ENCODE data around the gene PTPRA.
"Not testable (repeated sequence)": the region's sequence is repeated elsewhere in the genome, so short reads cannot be mapped to it uniquely, and the experiment has no call there.

The PTPRA gene

DNA sequence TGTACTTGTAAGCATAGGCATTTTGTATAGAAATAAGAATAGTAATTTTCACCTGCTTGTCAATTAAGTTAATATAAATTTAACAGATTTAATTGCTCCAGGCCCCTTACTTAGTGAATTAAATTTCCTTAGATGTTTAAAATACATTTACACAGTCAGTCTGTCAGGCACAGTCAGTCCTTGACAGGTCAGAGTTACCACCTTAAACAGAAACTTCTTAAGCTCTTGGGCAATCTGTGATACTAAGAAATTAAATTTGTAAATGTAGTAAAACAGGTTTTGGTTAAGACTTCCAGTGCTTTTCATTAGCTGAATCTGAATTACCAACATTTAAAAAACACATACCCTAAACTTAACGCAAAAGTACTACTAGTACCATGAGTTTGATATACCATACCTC lies 15.9 kb downstream of the PTPRA start:
- no peak for DNase-seq

GRCh38 chr20:2889797-2890196 lies 16.5 kb downstream of the PTPRA start:
- no peak for DNase-seq

- DNase-seq = no peak
Observed at GRCh38 chr20:2890742-2891141, 17.5 kb downstream of the PTPRA start.

GRCh38 chr20:2891343-2891742 lies 18.1 kb downstream of the PTPRA start:
- DNase-seq = no peak

DNA sequence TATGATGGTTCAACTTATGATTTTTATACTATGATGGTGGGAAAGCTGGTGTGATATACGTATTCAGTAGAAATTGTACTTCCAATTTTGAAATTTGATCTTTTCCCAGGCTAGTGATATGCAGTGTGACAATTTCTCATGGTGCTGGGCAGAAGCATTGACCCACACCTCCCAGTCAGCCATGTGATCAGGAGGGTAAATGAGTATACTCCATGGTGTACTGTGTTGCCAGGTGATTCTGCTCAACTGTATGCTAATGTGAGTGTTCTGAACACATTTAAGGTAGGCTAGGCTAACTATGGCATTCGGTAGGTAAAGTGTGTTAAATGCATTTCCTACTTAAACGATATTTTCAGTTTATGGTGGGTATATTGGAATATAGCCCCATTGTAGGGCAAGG lies 19.1 kb downstream of the PTPRA start:
- no peak for DNase-seq

GRCh38 chr20:2894221-2894620 lies 20.9 kb downstream of the PTPRA start:
- no peak for DNase-seq

GRCh38 chr20:2895154-2895553 lies 21.9 kb downstream of the PTPRA start:
- not testable (repeated sequence) for DNase-seq

DNA sequence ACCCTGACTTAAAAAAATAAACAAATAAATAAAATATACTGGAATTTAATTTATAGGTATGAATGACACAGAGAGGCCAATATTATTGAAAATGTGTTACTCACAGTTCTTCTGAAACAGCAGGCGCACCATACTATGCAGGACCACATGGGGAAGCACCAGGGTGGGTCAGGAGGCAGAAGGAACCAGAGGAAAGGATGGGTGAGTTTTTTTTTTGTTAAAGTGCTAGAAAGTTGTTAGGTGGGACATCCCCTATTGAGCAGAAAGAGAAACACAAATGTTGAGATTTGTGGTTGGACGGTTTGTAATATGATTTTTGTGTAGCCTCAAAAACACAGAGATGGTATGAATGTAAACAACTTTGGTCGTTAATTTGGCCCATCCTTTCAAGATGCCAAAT lies 26.0 kb downstream of the PTPRA start:
- no peak for DNase-seq

DNA sequence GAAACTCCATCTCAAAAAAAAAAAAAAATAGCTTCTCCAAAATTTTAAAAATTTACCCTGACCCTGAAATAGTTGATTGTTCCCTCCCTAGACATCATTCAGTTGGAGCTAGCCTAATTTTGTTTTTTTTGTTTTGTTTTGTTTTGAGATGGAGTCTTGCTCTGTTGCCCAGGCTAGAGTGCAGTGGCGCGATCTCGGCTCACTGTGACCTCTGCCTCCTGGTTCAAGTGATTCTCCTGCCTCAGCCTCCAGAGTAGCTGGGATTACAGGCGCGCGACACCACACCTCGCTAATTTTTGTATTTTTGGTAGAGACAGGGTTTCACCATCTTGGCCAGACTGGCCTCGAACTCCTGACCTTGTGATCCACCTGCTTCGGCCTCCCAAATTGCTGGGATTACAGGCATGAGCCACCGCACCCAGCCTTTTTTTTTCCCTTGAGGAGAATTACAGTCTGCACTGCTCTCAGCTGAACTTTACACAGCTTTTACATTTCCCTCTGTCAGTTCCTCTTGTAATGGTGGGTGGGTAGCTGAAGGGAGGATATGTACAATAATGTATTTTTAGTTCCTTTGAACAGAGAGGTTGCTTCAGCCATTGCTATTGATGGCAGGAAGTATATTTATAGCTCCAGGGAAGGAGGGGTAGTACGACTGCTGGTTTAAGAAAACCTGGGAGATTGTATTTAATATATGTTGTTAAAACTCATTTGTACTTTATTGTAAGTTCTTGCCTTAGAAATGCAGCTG lies 27.7 kb downstream of the PTPRA start:
- no peak for DNase-seq

DNA sequence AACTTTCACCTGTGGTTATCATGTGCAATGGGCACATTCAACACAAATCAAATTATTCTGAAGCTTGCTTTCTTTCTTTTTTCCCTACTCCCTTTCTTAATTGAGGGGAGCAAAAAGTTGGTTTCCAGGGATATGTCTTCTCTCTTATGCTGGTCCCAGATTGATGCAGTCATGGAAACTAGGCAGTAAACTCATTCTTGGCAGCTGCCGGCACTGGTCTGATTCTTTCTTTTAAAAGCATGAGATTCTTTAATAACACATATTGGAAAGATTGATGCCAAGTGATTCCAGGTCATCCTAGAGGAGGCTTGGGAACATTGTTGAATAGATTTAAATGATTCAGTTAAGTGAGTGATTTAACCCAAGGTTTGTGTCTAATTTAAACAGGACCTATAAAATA lies 29.0 kb downstream of the PTPRA start:
- no peak for DNase-seq

GRCh38 chr20:2902818-2903217 lies 29.5 kb downstream of the PTPRA start:
- DNase-seq = no peak

DNA sequence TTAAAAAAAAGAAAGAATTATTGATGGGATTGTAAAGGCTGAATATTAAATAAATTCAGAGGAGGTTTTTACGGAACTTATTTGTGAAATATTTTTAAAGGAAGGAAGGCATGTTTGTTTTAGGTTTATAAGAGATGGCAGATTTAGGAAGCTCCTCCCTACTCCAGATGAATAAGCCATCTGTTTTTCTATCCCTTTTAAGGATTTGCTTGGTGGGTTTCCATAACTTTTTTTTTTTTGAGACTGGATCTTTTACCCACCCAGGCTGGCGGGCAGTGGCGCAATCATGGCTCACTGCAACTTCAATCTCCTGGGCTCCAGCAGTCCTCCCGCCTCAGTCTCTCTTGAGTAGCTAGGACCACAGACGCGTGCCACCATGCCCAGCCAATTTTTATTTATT lies 30.4 kb downstream of the PTPRA start:
- no peak for DNase-seq

- DNase-seq = no peak
Observed at GRCh38 chr20:2907519-2907918, 34.2 kb downstream of the PTPRA start.

- DNase-seq = no peak
Observed at GRCh38 chr20:2909953-2910352, 36.7 kb downstream of the PTPRA start.

DNA sequence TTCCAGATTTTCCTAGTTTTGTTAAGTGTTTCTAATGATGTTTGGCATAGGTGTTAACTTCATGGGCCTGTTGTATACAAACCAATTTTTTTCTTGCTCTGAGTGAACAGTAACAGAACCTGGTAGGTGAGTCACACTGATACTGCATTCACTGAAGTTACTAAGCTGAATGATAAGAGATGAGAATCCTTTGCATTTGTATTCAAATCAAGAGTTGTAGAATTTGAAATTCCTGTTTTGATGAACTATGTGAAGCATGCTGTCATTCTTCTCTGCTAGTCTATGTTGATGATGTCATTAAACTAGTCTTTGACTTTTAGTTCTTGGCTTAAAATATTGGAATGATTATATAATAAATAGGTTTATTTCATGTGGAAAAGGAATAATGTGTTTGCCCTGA lies 37.9 kb downstream of the PTPRA start:
- no peak for DNase-seq

DNA sequence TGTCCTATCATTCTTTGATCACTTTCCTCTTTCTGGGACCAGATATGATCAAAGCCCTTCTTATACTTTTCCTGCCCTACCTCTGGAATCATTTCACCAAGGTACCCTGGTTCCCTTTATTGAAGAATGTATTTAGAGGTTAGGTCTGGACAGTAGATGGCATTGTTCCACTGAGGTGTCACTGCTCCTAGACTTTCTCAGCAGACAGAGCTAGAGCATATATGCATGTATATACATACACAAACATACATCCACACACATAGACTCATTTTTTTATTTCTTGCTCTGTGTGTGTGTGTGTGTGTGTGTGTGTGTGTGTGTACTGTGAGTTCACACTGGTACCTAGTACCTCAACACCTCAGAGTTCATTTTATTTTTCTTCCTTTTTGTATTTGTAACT lies 40.9 kb downstream of the PTPRA start:
- DNase-seq = no peak

DNA sequence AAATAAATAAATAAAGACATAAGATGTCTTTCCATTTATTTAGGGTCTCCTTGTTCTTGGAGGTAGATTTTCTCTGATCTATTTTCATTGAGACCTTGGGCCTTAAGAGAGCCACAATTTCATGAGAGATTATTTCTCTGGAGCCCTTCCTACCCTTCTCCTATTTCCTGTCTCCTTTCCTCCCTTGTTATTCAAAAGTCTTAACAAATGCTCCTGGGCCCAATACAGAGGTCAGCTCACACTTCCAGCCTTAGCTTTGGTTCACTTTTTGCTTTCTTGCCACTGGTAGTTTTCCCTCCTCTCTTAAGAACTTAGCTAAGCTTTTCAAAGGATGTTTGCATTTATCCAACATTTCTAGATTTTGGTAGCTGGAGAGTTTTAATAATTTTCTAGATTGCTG lies 44.0 kb downstream of the PTPRA start:
- DNase-seq = no peak

- DNase-seq = no peak
Observed at GRCh38 chr20:2918096-2919049, 45.1 kb downstream of the PTPRA start.

DNA sequence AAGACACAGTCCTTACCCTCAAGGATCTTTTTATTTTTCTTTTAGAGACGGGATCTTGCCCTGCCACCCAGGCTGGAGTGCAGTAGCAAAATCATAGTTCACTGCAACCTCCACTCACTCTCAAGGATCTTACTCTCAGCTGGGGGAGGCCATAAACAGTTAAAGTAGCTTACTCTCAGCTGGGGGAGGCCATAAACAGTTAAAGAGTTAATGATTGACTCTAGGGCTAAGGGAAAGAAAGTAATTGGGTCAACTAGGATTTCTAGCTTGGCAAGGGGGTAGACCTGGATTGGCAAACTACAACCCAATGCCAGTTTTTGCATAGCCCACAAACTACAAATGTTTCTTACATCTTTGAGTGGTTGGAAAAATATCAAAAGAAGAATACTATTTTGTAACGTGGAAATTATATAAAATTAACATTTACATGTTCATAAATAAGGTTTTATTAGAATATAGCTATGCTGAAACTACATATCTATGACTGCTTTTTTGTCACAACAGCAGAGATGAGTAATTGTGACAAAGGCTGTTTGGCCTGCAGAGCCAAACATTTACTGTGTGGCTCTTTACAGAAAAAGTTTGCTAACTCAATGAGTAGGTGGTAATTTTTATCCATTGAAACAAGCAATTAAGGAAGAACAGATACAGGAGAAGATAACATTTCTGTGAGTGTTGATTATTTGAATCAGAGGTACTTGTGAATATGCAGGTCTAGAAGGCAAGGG lies 46.4 kb downstream of the PTPRA start:
- no peak for DNase-seq

- DNase-seq = no peak
Observed at GRCh38 chr20:2920473-2920872, 47.2 kb downstream of the PTPRA start.

- DNase-seq = no peak
Observed at GRCh38 chr20:2921506-2921905, 48.2 kb downstream of the PTPRA start.

DNA sequence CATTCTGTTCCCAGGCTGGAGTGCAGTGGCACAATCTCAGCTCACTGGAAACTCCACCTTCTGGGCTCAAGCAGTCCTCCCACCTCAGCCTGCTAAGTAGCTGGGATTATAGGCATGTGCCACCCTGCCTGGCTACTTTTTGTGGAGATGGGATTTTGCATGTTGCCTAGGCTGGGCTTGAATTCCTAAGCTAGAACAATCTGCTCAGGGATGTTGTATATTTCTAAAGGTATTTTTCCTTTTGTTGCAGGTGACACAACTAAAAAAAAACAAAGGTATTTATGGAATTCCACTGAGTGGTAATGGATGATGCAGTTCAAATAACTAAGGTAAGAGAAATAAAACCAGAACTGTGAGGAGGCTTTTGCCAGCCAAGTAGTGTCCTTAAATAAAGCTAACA lies 49.7 kb downstream of the PTPRA start:
- no peak for DNase-seq

- no peak for DNase-seq
Observed at GRCh38 chr20:2930538-2930937, 57.3 kb downstream of the PTPRA start.

DNA sequence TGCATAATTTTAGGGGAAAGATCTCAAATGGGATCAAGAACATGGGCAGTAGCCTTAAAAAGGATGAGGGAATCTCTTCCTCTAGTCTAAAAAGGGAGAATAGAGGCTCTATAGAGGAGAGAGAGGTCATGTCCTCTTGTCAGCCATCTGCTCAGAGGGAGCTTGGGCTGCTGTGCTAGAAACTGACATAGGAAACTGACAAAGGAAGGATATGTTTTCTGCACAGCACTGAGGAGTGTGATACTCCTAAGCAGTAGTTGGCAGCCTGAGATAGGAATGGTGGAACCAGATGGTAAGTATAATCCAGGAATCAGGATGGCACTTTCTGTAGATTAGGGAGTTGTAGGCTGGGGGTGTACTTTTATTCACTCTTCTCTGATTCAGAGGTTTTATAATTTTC lies 59.2 kb downstream of the PTPRA start:
- DNase-seq = no peak

All from CD4-positive, alpha-beta T cell treated with Interleukin-15 for 1 hour (primary cell).